HG02973 (cell line): ENCODE data around the gene GKAP1.
"Not testable (repeated sequence)": the region's sequence is repeated elsewhere in the genome, so short reads cannot be mapped to it uniquely, and the experiment has no call there.

Experiments used
- ATAC-seq: cut with Tn5 transposase; IDR thresholded peaks from one replicate; pipeline ENCODE4 v1.9.1; 2021; ENCODE audit warnings: moderate library complexity; ENCODE audit not compliant: unreplicated experiment

Gene GKAP1

DNA sequence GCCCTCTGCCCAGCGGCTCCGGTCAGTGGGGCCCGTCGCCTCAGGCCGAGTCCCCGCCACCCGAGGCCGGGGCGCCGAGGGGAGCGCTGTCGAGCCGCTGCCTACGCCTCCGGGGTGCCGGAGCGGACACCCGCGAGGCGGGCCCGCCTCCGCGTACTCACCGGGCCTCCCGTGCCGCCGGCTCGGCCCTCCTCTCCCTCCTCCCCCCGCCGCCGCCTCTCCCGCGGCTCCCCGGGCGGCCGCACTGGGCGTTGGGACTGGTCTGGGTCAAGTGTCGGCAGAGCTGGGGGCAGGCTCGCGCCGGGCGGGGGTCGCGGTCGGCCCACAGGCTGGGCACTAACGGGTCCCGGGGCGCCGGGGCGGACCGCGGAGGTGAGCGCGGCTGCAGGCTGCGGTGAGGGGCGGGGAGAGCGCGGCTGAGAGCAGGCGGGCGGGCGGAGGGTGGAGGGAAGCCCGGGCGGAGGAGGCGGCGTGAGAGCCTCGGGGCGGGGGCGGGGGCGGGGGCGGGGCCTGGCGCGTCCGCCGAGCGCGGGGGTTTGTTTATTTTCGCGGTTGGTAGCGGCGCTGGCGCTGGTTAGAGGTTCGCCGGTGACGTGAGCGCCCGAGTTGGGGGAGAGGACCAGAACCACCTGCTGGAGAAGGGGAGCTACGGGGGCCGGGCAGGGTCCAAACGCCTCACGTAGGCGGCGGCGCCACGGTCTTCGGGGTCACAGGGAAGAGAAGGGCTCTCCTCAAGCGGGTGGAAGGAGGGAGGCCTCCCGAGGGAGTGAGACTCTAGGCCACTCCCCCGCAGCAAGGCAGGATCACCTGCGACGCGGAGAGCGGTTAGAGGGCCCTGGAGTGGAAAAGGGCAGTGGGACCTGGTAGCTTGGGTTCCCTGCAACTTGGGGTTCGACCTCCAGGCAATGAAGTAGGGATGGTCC is at the start of gene GKAP1:
Gene GKAP1 (minus strand): TSS at position 414 of the 923 bp plus-strand sequence. CDS start 11,252 bp downstream, outside the sequence.
- peak; percentile 72 for ATAC-seq

DNA sequence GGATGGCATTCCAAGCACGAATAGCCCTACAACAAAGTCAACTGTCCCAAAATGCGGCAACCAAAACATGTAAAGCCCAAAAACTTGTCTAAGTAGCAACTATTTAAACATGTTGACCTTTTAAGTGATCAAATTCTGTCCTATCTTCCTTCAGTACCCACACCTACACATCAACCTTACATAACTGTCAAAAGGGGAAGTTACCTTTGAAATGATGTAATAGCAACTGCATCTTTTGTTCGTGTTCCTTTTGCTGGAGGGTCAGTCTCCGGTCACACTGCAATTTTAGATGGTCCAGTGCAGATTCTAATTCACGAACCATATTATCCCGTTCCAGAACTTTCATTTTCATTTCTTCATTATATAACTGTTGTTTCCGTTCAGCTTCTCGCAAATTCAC is 32.3 kb upstream of the GKAP1 start:
- peak; percentile 74 for ATAC-seq

DNA sequence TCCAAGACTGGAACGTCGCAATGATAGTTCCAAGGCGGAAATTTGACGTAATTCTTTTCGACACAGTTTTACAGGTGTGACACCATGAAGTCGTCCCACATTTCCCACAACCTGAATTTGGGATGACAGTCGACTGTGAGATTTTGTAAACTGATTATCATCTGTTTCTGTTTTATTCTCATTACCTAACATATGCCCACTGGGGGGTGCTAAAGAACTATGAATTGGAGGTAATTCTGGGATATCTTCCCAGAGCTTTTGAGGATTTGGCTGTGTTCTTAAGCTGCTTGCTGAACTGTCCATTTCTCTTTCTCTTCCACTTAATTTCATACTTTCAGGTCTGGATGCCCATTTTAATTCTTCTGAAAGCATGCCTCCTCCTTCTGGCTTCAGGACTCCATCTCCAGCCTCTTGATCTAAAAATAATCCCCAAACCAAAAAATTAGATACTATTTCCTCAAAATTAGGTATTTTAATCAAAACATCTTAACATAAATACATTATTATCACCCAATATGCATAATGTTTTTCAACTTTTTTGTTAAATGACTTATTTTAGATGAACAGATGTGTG is 19.6 kb upstream of the GKAP1 start:
- ATAC-seq, result not testable (repeated sequence)

DNA sequence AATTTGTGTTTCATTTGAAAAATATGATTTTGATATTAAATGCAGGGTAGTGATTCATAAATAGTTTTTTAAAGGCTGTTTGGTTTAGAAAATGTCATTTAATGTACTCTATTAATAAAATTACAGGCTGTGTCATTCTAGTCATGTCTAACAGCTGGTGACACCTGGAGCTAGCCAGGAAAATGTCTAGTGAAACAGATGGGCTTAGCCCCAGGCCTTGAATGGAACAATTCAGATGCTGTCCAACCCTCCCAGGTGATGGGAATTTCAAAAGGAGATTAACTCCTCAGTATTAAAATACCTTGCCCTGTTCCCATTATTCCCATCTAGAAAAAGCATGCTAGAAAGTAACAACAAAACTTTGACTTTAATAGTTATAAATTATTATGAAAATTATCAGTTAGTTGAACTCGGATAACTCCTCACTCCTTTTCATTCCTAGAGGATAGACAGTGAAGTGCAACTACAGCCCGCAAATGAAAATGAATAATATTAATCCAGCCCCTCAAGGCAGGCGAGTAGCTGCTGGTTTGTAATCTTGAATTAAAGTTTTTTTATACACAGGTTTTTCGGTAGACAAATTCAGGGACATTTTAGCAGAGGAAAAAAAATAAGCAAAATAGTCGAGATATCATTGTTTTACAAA is 13.0 kb upstream of the GKAP1 start:
- ATAC-seq, result not testable (repeated sequence)

DNA sequence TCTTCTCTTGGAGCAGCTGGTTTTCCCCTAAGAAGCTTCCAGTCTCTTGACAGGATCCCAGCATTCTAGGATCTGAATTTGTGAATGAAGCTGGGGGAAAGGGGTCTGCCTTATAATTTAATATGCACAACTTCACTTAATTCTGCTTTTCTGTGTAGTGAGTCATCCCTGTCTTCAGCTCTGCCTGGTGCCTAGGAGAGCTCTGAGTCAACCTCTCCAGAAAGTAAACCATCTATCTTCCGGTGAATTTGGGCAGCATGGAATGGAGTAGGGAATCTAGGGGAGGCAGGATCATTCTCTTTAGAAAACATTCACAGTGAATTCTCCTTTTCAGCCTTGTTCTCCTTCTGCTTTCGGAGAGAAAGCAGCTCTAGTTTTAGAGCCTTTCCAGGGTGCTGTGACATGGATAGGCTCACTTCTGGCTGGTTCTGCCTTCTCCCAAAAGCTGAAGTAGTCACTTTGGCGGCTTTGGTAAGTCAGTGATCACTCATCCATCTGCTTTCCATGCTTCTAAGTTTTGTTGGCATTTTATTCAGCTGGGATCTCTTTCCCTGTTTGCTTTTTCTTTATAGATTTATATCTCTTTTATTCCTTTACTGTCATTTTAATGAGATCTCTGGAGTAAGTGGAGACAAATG is 7.5 kb upstream of the GKAP1 start:
- not testable (repeated sequence) for ATAC-seq

DNA sequence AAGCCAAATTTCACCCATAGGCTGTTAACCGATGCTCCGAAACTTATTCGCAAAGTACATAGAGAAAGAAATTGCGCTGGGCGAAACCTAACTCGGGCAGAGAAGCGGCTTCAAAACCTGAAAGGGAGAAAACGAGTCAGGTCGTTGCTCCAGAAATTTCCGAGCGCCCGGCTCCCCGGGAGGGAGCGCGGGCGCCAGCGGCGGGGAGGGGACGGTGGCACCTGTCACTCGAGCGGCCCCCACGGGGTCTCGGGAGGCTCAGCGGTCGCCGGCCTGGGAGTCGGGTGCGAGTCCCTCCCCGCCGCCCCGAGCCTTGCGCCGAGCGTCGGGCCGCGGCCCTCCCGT is 586 bp downstream of the GKAP1 start:
- not testable (repeated sequence) for ATAC-seq

DNA sequence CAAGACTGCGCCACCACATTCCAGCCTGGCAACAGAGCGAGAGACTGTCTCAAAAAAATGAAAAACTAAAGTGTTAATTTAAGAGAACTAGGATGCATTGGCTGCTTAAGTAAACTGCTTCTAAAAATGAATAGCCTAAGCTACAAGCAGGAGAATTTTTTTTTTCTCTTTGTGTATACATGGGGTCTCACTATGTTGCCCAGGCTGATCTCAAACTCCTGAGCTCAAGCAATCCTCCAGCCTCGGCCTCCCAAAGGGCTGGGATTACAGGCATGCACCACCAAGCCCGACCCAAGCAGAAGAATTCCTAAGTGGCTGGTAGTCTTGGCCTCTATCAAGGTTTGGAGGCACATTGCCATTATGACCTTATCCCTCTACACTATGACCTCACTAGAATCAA is 2.4 kb downstream of the GKAP1 start:
- ATAC-seq, result not testable (repeated sequence)

DNA sequence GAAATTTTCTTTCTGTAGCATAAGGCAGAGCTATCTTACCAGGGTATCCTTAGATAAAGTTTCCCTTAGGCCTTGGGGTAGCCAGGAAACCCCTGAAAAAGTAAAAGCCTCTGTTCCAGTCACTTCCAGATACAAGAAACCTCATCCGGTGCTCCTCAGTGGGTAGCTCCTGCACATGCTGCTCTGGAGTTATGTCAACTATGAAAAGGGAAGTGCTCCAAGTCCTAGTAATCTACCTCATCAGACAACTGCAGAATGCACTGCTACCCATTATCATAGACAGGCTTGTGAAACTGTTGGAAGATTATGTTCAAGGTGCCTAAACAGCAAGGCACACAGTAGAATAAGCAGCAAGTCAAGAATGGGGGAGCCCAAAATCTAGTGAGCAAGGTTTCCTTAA is 8.4 kb downstream of the GKAP1 start:
- not testable (repeated sequence) for ATAC-seq

DNA sequence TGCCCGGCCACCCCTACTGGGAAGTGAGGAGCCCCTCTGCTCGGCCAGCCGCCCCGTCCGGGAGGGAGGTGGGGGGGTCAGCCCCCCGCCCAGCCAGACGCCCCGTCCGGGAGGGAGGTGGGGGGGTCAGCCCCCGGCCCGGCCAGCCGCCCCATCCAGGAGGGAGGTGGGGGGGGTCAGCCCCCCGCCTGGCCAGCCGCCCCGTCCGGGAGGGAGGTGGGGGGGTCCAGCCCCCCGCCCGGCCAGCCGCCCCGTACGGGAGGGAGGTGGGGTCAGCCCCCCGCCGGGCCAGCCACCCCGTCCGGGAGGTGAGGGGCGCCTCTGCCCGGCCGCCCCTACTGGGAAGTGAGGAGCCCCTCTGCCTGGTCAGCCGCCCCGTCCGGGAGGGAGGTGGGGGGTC is 13.1 kb downstream of the GKAP1 start:
- ATAC-seq, result not testable (repeated sequence)

DNA sequence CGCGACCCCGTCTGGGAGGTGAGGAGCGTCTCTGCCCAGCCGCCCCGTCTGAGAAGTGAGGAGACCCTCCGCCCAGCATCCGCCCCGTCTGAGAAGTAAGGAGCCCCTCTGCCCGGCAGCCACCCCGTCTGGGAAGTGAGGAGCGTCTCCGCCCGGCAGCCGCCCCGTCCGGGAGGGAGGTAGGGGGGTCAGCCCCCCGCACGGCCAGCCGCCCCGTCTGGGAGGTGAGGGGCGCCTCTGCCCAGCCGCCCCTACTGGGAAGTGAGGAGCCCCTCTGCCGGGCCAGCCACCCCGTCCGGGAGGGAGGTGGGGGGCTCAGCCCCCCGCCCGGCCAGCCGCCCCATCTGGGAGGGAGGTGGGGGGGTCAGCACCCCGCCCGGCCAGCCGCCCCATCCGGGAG is 13.6 kb downstream of the GKAP1 start:
- not testable (repeated sequence) for ATAC-seq

DNA sequence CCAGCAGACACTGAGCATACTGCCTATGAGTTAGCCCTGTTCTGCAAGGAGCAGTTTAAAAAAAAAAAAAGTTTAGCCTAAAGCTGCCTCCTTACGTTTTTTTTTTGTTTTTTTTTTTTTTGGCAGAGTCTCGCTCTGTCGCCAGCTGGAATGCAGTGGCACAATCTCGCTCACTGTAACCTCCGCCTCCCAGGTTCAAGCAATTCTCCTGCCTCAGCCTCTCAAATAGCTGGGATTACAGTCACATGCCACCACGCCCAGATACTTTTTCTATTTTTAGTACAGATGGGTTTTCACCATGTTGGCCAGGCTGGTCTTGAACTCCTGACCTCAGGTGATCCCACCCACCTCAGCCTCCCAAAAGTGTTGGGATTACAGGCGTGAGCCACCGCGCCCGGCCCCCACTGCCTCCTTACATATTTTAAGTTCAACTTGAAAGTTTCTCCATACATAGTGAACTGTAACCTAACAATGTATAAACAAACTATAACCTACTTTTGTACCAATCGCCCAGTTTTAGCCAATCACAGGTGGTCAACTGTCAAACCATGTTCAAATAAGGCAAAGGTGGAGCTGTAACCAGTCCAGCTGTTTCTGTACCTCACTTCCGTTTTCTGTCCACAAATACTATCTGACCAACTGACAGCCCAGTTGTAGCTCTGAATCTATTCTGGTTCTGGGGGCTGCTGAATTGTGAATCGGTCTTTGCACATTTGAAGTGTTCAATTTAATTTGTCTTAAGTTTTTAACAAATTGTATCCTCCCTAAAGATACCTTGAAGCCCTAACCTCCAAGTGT is 17.1 kb downstream of the GKAP1 start:
- ATAC-seq, result no peak

DNA sequence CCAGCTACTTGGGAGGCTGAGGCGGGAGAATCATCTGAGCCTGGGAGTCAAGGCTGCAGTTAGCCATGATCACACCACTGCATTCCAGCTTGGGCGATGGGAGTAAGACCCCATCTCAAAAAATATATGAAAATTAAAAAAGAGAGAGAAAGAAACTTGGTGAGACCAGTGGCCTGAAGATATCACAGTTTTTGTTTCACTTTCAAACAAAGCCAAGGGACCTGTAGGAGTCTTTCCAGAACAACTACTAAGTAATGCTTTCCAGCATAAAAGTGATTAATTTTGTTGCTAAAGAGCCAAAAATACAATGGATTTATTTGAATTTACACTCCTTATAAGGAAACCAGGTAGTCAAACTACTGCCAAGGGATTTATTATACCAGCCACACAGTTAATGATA is 23.5 kb downstream of the GKAP1 start:
- no peak for ATAC-seq

DNA sequence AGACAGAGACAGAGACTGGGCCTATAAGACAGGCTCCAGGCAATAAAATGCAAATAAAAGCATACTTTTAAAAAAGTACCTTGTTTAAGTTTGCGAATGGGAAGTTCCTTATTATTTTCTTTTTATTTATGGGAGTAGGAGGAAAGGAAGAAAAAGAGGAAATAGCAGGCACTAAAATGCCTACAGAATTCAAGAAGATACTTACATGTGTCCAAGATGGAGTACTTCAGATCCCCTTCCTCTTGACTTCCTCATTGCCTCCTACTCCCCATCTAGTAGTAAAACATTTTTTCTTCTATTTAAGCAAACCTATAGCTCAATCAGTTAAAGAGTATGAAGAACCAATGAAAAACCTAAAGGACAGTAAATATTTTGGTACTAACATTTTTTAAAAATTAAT is 24.8 kb downstream of the GKAP1 start:
- no peak for ATAC-seq

DNA sequence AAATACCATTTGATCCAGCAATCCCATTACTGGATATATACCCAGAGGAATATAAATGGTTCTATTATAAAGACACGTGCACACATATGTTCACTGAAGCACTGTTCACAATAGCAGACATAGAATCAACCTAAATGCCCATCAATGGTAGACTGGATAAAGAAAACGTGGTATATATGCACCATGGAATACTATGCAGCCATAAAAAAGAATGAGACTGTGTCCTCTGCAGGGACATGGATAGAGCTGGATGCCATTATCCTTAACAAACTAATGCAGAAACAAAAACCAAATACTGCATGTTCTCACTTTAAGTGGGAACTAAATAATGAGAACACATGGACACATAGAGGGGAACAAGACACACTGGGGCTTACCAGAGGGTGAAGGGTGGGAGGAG is 39.4 kb downstream of the GKAP1 start:
- ATAC-seq, result no peak

DNA sequence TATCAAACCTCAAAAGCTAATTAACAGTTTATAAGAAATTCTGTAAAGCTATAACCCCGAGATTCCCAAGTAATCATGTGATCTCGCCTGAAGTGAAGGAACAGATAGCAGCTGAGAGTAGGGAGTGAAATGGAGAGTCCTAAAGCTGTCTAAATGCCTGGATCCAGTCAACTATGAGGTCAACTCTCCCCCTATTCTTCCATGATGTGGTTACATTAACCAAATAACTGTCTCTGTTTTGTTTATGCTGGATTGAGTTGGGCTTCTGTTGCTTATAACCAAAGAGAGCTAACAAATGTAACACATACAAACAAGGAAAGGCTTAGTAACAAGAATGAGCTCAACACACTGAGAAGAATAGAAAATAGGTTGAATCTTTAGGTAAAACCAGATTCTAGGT is 41.6 kb downstream of the GKAP1 start:
- no peak for ATAC-seq

DNA sequence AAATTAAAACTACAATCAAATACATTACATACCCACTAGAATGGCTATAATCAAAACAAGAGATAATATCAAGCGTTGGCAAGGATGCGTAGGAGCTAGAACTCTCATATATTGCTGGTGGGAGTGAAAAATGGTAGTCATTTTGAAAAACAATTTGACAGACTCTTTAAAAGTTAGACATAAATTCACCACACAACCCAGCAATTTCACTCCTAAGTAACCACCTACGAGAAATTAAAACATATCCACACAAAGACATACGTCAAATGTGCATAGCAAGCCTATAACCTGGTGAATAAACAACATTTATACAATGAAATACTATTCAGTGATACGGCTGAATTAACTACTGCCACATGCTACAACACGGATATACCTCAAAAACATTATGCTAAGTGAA is 44.7 kb downstream of the GKAP1 start:
- no peak for ATAC-seq

DNA sequence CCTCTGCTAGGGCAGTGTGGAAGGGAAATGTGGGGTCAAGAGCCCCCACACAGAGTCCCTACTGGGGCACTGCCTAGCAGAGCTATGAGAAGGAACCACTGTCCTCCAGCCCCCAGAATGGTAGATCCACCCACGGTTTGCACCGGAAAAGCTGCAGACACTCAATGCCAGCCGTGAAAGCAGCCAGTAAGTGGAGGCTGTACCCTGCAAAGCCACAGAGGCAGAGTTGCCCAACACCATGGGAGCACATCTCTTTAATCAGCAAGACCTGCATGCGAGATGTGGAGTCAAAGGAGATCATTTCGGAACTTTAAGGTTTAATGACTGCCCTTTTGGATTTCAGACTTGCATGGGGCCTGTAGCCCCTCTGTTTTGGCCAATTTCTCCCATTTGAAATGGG is 52.2 kb downstream of the GKAP1 start:
- ATAC-seq, result no peak

DNA sequence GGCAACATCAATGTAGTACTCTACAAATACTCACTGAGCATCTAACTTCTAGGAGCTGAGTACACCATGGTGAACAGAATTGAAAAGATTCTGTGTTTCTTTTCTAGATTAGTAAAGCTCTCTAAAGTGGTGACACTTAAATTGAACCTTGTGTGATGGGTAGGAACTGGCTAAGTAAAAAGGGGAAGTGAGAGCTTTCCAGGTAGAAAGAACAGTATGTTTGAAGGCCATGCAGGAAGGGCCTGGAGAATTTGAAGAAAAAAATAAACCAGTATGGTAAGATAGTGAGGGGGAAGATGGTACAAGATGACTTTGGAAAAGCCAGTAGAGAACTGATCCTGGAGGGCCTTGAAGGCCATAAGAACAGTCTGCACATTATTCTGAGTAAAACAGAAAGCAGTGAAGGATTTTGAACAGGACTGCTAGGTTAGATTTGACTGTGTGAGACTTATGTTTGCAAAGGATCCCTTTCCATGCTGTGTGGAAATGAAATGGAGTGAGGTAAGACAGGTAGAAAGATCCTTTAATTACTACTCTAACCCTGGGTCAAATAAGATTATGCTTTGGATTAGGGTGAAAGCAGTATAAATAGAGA is 63.1 kb downstream of the GKAP1 start:
- peak; percentile 81 for ATAC-seq

DNA sequence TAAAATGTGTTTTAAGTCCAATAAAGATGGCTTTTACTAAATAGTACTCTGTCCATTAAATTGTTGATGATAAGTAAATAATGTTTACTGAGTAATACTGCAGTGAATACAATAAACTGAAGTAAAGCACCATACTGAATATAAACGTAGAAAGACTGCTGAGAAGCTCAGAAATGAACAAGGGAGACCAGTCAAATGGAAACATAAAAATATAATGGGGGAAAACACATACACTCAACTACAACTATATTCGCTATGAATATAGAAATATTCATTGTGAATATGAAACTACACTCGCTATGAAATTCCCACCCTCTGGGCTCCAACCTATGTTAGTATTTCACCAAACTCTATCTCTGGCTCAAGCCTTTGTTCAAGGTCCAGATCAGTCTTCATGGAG is 67.9 kb downstream of the GKAP1 start:
- no peak for ATAC-seq

DNA sequence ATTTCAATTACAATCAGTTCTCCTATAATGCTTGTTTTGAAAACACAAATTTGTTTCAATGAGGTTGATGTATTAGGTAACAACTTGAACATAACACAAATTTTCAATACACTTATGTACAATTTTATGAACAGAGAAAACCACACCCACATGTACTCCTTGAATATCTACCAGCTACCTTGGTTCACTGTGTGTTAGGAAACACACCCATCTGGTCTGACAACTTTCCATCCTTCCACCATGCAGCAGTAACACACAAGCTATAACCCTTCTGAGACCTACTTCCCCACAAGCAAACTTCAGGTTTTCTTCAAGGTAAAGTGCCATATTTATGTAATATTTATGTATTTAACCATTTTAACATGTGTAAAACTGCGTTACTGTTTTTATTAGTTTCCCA is 73.4 kb downstream of the GKAP1 start:
- no peak for ATAC-seq
